OCI-M1 (cell line): Measurements from ENCODE around the gene CAPN9.
"Not testable (repeated sequence)": the region's sequence is repeated elsewhere in the genome, so short reads cannot be mapped to it uniquely, and the experiment has no call there.

Experiments used
- DNase-seq: peaks from one replicate; lab custom pipeline; 2025; lab: John Stamatoyannopoulos, UW

Gene CAPN9

GRCh38 chr1:230749150-230749549 lies 2.0 kb downstream of the CAPN9 start:
- DNase-seq, result peak; percentile 33

GRCh38 chr1:230749635-230750034 lies 2.4 kb downstream of the CAPN9 start:
- no peak for DNase-seq

GRCh38 chr1:230750576-230750975 lies 3.4 kb downstream of the CAPN9 start:
- DNase-seq, result no peak

DNA sequence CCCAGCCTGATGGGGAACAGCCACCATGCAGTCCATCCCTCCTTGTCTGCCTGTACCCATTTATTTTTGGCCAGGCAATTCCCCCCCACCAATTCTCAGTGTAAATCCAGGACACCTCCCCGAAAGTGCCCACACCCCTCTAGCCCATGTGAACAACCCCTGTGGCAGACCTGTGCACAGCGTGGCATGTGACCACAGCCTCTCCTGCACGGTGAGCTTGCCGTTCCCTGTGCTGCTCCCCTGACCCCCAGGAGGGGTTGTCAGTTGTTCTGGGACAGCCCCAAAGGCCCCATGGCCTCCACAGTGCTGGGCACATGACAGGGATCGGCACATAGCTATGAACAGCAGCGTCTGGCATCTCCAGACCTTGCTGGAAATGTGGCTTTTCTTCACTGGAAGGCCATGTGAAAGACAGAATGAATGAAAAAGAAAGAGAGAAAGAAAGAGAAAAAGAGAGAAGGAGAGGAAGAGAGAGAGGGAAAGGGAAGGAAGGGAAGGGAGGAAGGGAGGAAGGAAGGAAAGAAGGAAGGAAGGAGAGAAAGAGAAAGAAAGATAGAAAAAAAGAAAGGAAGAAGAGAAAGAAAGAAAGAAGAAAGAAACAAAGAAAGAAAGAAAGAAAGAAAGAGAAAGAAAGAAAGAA lies 3.9 kb downstream of the CAPN9 start:
- DNase-seq, result no peak

DNA sequence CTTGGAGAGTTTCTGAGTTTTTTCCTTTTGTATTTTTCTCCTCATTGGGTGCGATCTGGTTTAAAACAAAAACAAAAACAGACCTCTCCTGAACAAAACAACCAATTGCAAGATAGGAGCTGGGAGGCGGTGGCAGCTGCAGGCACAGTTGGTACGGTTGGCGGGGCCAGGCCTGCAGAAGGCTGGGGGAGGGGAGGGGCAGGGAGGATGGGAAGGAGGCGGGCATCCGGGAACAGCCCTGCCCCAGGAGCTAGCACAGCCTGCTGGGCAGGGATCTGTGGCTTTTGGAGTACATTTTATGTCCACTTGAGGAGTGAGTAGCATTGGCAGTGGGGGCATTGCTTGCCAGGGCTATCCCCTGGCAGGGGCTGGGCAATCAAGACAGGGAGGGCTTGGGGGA lies 5.2 kb downstream of the CAPN9 start:
- DNase-seq, result no peak

DNA sequence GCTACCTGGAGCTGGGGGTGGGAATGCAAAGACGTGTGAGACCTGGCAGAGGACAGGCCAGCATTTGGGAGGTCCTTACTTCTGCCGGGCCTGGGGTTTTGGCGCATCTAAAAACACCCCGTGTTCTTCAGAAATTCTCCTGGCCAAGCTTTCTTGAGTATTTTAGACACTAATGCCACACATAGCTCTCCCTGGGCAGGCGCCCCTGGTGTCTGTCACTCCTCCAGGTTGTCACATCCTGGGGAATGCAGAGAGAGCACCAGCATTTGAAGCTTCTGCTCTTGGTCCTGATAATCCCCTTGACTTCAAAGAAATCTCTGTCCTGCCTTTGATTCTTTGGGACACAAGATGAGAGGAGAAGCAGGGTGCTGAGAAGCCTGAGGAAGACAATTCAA lies 6.0 kb downstream of the CAPN9 start:
- DNase-seq, result no peak

- DNase-seq, result peak; percentile 83
These were observed 6.5 kb downstream of the CAPN9 start for GRCh38 chr1:230753586-230754251.

DNA sequence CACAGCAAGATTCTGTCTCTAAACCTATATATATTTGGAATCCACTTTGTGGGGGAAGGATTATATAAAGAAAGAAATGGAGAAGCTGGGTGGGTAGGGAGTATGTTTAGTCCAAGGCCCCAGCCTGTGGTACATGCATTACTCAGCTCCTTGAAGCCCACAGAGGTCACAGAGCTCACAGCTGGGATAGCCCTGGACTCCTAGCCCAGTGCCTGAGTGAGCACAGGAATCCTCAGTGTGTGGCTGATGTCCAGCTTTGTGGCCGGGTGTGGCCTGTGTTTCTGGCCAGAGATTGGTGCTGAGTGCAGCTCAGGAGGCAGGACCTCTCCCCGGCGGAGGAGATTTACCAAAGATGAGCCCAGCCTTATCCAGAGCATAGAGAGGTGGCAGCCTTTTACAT lies 7.6 kb downstream of the CAPN9 start:
- DNase-seq, result peak; percentile 44

DNA sequence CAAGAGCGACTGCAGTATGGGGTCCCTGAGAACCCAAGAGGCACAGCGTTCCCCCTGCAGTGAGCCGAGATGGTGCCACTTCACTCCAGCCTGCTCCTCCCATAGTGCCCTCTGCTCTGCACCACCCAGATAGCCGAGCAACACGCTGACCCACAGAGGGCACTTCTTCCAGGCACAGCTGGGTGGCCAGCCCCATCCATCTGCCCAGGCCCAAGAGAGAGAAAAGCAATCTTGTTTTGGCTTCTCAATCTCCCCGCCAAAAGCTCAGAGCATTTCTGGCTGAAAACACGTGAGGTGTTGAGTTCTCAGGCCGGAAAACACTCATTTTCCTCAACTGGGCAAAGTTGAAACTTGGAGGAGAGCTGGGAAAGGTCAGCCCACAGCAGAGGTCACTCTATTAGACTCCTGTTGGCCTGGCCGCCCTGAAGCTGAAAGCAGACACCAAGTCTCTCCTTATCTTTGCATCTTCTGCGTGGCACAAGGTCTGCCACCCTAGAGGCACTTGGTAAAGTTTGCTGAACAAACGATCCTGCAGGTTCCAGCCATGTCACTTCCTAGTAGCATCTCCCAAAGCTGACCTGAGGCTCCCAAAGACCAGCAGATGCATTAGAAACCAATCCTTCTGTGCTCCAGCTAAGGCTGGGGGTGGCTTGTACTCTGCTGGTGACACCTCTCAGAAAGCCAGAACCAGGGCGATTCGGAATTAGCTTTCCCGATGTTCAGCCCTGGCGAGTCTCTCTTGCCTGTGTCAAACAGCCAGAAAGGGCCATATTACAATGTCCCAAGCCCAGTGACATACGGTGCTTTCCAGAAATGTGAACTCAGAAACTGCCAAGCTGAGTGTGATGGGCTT lies 10.9 kb downstream of the CAPN9 start:
- no peak for DNase-seq

- DNase-seq, result no peak
These were observed 11.7 kb downstream of the CAPN9 start for GRCh38 chr1:230758709-230759368.

- DNase-seq, result no peak
These were observed 12.3 kb downstream of the CAPN9 start for GRCh38 chr1:230759369-230760065.

GRCh38 chr1:230760360-230760827 lies 13.2 kb downstream of the CAPN9 start:
- no peak for DNase-seq

DNA sequence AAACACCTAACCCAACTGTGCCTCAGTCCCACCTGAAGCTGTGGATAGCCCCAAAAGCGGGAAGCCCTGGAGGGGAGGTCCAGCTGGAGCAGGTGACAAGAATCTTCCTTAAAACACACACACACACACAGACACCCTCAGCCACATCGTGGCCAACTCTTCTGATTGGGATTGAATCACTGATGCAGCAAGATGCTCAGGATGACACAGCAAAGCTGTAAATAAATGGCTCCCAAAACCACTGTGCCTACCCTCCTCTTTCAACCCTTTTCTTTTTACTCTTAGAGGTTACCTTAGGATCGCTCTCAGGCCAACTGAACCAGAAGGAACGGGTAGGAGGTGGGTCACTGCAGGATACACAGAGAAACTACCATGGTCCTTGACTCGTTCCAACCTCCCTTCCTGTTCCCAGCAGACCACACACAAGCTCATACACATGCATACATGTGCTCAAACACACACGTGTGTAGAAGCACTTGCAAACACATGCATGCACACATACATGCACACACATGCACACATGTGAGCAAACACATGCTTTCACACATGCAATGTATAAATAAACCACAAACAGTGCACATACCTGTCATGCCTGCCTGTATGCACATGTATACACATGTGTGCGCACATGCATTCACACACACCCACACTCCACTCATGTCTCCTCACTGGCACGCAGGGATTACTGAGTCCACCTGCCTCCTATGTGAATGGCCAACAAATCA lies 14.4 kb downstream of the CAPN9 start:
- no peak for DNase-seq

DNA sequence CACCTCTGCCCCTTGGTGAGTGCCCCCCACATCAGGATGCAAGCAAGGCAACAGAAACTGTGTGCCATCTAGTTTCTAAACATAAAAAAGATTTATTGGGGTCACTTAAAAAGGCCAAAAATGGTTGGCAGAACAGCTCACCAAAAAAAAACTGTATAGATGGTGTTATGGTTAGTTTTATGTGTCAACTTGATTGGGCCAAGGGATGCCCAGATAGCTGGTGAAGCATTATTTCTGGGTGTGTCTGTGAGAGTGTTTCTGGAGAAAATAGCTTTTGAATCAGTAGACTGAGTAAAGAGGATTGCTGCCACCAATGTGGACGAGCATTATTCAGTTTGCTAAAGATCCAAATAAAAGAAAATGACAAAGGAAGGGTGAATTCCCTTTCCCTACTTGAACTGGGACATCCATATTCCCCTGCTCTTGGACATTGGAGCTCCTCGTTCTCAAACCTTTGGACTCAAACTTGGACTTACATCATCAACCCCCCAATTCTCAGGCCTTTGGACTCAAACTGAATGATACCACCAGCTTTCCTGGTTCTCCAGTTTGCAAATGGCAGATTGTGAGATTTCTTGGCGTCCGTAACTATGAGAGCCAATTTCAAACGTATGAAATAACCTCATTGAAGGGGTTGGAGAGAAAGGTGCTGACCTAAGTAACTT lies 16.9 kb downstream of the CAPN9 start:
- no peak for DNase-seq

- no peak for DNase-seq
These were observed 19.1 kb downstream of the CAPN9 start for GRCh38 chr1:230766318-230766717.

GRCh38 chr1:230767859-230768612 lies 20.8 kb downstream of the CAPN9 start:
- not testable (repeated sequence) for DNase-seq

GRCh38 chr1:230768903-230769570 lies 21.8 kb downstream of the CAPN9 start:
- DNase-seq, result no peak

GRCh38 chr1:230770317-230770716 lies 23.1 kb downstream of the CAPN9 start:
- DNase-seq, result no peak

DNA sequence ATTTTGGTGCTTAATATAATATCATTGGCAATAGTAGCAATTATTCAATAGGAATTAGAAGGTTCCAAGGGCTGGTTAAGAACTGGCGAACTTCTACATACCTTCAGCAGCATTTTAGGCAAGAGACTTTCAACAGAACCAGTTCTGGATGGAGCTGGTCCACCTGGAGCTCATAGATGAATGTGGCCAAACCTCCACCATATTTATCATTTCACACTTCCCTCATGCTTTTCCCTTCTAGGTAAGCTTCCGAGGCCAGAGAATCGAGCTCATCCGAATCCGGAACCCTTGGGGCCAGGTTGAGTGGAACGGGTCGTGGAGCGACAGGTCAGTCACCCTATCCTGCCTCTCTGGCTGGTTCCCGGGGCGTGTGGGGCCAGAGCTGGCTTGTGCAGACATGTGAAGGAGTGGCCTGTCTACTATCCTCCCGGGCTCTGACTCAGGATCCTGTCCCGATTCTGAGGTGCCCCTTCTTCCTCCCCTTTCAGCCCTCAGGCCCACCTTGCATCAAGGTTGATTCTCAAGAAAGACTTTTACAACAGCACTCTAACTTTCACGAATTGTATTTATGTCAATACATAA lies 24.7 kb downstream of the CAPN9 start:
- DNase-seq, result no peak
